Measurements from ENCODE around the gene NPAS3.

DNA sequence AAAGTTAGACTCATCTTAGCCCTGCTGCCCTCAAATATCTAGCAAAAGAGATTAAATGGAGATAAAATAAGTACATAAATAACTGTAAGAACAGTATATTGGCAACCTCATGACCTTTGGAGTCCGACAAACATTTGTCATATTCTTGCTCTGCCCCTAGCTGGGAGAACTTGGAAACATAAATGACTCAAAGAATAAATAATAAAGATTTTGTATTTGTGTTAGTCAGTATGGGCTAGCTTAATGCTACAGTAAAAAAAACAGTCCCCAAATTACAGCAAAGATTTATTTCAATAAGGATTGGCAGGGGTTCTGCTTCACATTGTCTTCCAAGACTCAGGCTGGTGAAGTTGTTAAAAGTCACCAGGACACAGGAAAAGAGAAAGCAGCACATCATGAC lies 791.5 kb downstream of the NPAS3 start:
- TF ChIP-seq, protein P1, sequence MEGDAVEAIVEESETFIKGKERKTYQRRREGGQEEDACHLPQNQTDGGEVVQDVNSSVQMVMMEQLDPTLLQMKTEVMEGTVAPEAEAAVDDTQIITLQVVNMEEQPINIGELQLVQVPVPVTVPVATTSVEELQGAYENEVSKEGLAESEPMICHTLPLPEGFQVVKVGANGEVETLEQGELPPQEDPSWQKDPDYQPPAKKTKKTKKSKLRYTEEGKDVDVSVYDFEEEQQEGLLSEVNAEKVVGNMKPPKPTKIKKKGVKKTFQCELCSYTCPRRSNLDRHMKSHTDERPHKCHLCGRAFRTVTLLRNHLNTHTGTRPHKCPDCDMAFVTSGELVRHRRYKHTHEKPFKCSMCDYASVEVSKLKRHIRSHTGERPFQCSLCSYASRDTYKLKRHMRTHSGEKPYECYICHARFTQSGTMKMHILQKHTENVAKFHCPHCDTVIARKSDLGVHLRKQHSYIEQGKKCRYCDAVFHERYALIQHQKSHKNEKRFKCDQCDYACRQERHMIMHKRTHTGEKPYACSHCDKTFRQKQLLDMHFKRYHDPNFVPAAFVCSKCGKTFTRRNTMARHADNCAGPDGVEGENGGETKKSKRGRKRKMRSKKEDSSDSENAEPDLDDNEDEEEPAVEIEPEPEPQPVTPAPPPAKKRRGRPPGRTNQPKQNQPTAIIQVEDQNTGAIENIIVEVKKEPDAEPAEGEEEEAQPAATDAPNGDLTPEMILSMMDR (conservative IDR thresholded peaks at IDR 0.05; ENCODE audit: low read length) = no peak
- no peak for TF ChIP-seq EZH2phosphoT487 (IDR thresholded peaks at IDR 0.05; ENCODE audit: borderline replicate concordance, low read depth, low read length)
